HG03139 (cell line): ENCODE results near the gene REV3L.
A peak's percentile ranks its signal among the peaks of the same experiment; 100 is the strongest.
"Not testable (repeated sequence)": the region's sequence is repeated elsewhere in the genome, so short reads cannot be mapped to it uniquely, and the experiment has no call there.

Source experiments
- ATAC-seq: cut with Tn5 transposase; IDR thresholded peaks from one replicate; pipeline ENCODE4 v1.9.1; 2021; ENCODE audit not compliant: unreplicated experiment

The REV3L gene

GRCh38 chr6:111494951-111495635, 12.1 kb upstream of the REV3L start:
- no peak for ATAC-seq

- no peak for ATAC-seq
These were observed 9.5 kb upstream of the REV3L start for GRCh38 chr6:111492499-111492898.

- no peak for ATAC-seq
These were observed 7.0 kb upstream of the REV3L start for GRCh38 chr6:111490067-111490466.

GRCh38 chr6:111487661-111488060, 4.6 kb upstream of the REV3L start:
- no peak for ATAC-seq

- ATAC-seq, result no peak
These were observed 3.9 kb upstream of the REV3L start for GRCh38 chr6:111486921-111487320.

- ATAC-seq, result no peak
These were observed 3.5 kb upstream of the REV3L start for GRCh38 chr6:111486475-111486874.

- no peak for ATAC-seq
These were observed 2.3 kb upstream of the REV3L start for GRCh38 chr6:111485342-111485741.

- ATAC-seq, result no peak
These were observed 1.6 kb upstream of the REV3L start for GRCh38 chr6:111484633-111484930.

GRCh38 chr6:111483736-111484632, 966 bp upstream of the REV3L start:
- peak; percentile 49 for ATAC-seq

GRCh38 chr6:111482188-111482958, 645 bp downstream of the REV3L start:
- peak; percentile 18 for ATAC-seq

- ATAC-seq, result no peak
These were observed 1.2 kb downstream of the REV3L start for GRCh38 chr6:111481836-111482187.

- ATAC-seq, result no peak
These were observed 1.8 kb downstream of the REV3L start for GRCh38 chr6:111480988-111481822.

- ATAC-seq, result no peak
These were observed 4.3 kb downstream of the REV3L start for GRCh38 chr6:111478749-111479148.

- ATAC-seq, result no peak
These were observed 4.9 kb downstream of the REV3L start for GRCh38 chr6:111478064-111478476.

- no peak for ATAC-seq
These were observed 5.5 kb downstream of the REV3L start for GRCh38 chr6:111477481-111477938.

- ATAC-seq, result not testable (repeated sequence)
These were observed 7.0 kb downstream of the REV3L start for GRCh38 chr6:111476061-111476460.

- ATAC-seq, result no peak
These were observed 8.2 kb downstream of the REV3L start for GRCh38 chr6:111474771-111475170.

GRCh38 chr6:111474106-111474505, 8.9 kb downstream of the REV3L start:
- ATAC-seq, result no peak

GRCh38 chr6:111472933-111473435, 10.0 kb downstream of the REV3L start:
- ATAC-seq, result no peak

GRCh38 chr6:111471958-111472357, 11.1 kb downstream of the REV3L start:
- ATAC-seq, result no peak

GRCh38 chr6:111471533-111471932, 11.5 kb downstream of the REV3L start:
- no peak for ATAC-seq
